Measurements from ENCODE around the gene CHRNG.

CHRNG gene

GRCh38 chr2:232549655-232550353 is 10.3 kb downstream of the CHRNG start:
- FAIRE-seq, result no peak
- TF ChIP-seq SPI1 (IDR thresholded peaks at IDR 0.05; ENCODE audit: low read depth, low read length), result no peak
- DNase-seq (ENCODE audit: insufficient read length, low spot score), result no peak

DNA sequence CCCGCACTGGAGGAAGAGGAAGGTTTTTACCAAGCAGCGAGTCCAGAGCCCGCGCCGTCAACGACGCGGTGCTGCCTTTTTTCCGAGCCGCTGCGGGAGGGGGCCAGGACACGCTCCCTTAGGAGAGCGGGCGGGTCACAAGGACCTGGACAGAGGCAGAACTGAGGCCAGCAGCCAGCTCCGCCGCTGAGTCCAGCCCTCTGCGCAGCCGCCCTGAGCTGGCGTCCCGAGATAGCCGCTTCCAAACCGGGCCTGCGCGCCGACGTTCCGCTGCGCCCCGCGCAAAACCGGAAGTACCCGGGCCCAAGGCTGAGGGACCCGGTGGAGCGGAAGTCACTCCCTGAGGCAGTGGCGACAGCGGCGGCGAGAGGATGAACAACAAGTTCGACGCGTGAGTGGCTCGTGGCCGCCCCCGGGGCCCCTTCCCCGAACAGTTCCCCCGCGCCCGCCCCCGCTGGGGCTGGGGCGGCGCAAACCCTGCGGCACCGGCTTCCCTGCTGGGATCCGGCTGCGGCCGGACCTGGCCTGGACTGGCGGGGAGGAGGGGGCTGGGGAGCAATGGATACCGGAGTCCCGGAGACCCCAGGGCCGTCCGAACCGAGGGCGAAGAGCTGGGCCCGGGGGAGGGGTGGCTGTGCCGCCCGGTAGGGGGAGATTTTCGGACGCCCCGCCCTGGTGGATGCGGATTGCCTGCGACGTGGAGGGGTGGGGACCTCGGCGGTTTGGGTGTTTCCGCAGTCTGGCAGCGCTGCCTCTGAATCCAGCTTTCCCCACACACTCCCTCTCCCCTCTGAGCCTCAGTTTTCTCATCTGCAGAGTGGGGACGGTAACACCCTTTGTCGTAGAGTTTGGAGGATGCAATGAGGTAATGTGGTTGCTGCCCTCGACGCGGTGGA is 11.1 kb downstream of the CHRNG start, which contains the start of the genes EIF4E2 and TIGD1:
Gene EIF4E2, plus strand, starts transcription at position 336 of the 896 bp plus-strand sequence. Its CDS starts 36 bp downstream, at position 372.
Gene TIGD1, minus strand, starts transcription at position 204 of the 896 bp plus-strand sequence. CDS start 675 bp downstream, outside the sequence.
- TF ChIP-seq POU2F2 (IDR thresholded peaks at IDR 0.05; ENCODE audit: low read depth, low read length) (peak; percentile 74; the same call in 1 of the 2 replicates), POLR2AphosphoS5 (IDR thresholded peaks at IDR 0.05; ENCODE audit: low read depth, low read length) (peak; percentile 88), SPI1 (IDR thresholded peaks at IDR 0.05; ENCODE audit: low read depth, low read length) (peak; percentile 60), PAX5 (IDR thresholded peaks at IDR 0.05; ENCODE audit: insufficient read depth, low read length, severe bottlenecking) (peak; percentile 8), TAF1 (IDR thresholded peaks at IDR 0.05; ENCODE audit: low read depth, low read length) (peak; percentile 87), POLR2A (IDR thresholded peaks at IDR 0.05; ENCODE audit: low read depth, low read length) (peak; percentile 90)
- peak; percentile 85 for FAIRE-seq
- peak; percentile 99 for DNase-seq (ENCODE audit: insufficient read length, low spot score)

- DNase-seq (ENCODE audit: insufficient read length, low spot score) (no peak), FAIRE-seq (no peak)
- TF ChIP-seq POLR2A (IDR thresholded peaks at IDR 0.05; ENCODE audit: low read depth, low read length) (no peak), PAX5 (IDR thresholded peaks at IDR 0.05; ENCODE audit: insufficient read depth, low read length, severe bottlenecking) (no peak), TAF1 (IDR thresholded peaks at IDR 0.05; ENCODE audit: low read depth, low read length) (no peak), SPI1 (IDR thresholded peaks at IDR 0.05; ENCODE audit: low read depth, low read length) (no peak), POU2F2 (IDR thresholded peaks at IDR 0.05; ENCODE audit: low read depth, low read length) (no peak), POLR2AphosphoS5 (IDR thresholded peaks at IDR 0.05; ENCODE audit: low read depth, low read length) (no peak)
These were observed 11.8 kb downstream of the CHRNG start for GRCh38 chr2:232551250-232551638.

DNA sequence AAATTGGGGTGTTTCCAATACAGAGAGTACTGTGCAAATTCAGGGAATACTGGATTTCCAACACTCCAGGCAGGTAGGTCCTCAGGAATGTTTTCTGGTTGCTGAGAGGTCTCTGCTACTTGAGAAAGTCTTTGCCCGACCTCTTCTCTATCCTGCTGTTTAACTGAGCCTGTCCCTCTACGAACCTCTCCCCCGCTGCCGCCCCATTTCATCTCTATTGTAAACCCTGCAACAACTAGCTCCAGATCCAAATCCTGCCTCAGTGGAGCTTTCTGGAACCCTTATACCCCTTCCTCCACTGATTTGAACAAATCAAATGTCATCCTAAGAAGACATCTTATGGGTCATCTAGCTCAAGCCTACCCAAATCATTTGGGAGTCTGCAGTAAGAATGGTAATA is 12.3 kb downstream of the CHRNG start:
- DNase-seq (ENCODE audit: insufficient read length, low spot score), result no peak
- FAIRE-seq, result no peak
- TF ChIP-seq SPI1 (IDR thresholded peaks at IDR 0.05; ENCODE audit: low read depth, low read length) (no peak), POU2F2 (IDR thresholded peaks at IDR 0.05; ENCODE audit: low read depth, low read length) (no peak), POLR2AphosphoS5 (IDR thresholded peaks at IDR 0.05; ENCODE audit: low read depth, low read length) (no peak), POLR2A (IDR thresholded peaks at IDR 0.05; ENCODE audit: low read depth, low read length) (no peak), TAF1 (IDR thresholded peaks at IDR 0.05; ENCODE audit: low read depth, low read length) (no peak), PAX5 (IDR thresholded peaks at IDR 0.05; ENCODE audit: insufficient read depth, low read length, severe bottlenecking) (no peak)

DNA sequence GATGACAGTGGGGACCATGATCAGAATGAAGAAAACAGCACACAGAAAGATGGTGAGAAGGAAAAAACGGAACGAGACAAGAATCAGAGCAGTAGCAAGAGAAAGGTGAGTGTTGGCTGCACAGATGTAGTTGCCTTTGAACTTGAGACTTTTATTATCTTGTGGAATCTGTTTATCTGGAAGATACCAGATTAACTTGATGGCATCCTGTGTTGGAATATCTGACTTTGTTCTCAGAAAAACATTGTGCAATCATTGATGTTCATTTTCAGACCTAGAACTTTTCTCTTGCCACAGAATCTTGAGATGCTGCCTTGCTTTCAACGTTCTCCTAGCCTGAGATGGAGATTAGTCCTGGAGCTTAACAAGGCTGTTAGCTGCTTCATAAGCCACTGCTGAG is 16.9 kb downstream of the CHRNG start:
- DNase-seq (ENCODE audit: insufficient read length, low spot score) (no peak), FAIRE-seq (no peak)
- TF ChIP-seq PAX5 (IDR thresholded peaks at IDR 0.05; ENCODE audit: insufficient read depth, low read length, severe bottlenecking), result no peak
- TF ChIP-seq POLR2A (IDR thresholded peaks at IDR 0.05; ENCODE audit: low read depth, low read length), result no peak

DNA sequence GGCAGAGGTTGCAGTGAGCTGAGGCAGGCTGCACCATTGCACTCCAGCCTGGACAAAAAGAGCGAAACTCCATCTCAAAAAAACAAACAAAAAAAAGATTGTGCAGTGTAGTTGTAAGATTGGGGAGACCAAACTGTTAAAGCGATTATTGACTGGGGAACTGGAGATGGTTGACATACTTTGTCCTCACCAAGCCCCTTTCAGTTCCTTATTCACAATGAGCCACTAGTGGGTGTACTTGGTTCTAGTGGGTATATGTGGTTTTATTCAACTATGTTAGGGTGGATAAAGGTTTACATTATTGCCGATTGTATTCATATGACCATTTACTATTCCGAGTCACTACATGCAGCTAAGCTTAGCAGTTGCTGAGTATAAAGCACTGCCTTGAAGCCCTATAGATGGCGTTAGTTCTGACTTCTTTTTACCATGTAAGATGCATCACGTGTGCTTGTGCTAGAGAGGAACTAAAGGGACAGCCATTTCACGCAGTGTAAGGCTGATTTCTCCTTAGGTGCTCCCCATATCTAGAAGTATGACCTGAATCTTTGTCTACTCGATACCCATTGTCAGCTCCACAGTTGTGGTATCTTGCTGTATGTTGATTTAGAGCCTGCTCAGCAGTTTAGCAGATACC is 23.1 kb downstream of the CHRNG start:
- no peak for TF ChIP-seq TAF1 (IDR thresholded peaks at IDR 0.05; ENCODE audit: low read depth, low read length)
- TF ChIP-seq PAX5 (IDR thresholded peaks at IDR 0.05; ENCODE audit: insufficient read depth, low read length, severe bottlenecking), result no peak
- TF ChIP-seq POLR2A (IDR thresholded peaks at IDR 0.05; ENCODE audit: low read depth, low read length), result 0 out of 2 replicates have a peak, but pooled peaks have one; percentile 19
- TF ChIP-seq POLR2AphosphoS5 (IDR thresholded peaks at IDR 0.05; ENCODE audit: low read depth, low read length), result peak; percentile 36
- TF ChIP-seq POU2F2 (IDR thresholded peaks at IDR 0.05; ENCODE audit: low read depth, low read length), result no peak
- TF ChIP-seq SPI1 (IDR thresholded peaks at IDR 0.05; ENCODE audit: low read depth, low read length), result peak; percentile 87
- DNase-seq (ENCODE audit: insufficient read length, low spot score) (no peak), FAIRE-seq (peak; percentile 71)

- TF ChIP-seq POU2F2 (IDR thresholded peaks at IDR 0.05; ENCODE audit: low read depth, low read length), result no peak
- TF ChIP-seq POLR2A (IDR thresholded peaks at IDR 0.05; ENCODE audit: low read depth, low read length), result no peak
- no peak for TF ChIP-seq POLR2AphosphoS5 (IDR thresholded peaks at IDR 0.05; ENCODE audit: low read depth, low read length)
- TF ChIP-seq TAF1 (IDR thresholded peaks at IDR 0.05; ENCODE audit: low read depth, low read length), result no peak
- no peak for TF ChIP-seq SPI1 (IDR thresholded peaks at IDR 0.05; ENCODE audit: low read depth, low read length)
- TF ChIP-seq PAX5 (IDR thresholded peaks at IDR 0.05; ENCODE audit: insufficient read depth, low read length, severe bottlenecking), result no peak
- DNase-seq (ENCODE audit: insufficient read length, low spot score), result no peak
- no peak for FAIRE-seq
These were observed 24.1 kb downstream of the CHRNG start for GRCh38 chr2:232563580-232563979.

DNA sequence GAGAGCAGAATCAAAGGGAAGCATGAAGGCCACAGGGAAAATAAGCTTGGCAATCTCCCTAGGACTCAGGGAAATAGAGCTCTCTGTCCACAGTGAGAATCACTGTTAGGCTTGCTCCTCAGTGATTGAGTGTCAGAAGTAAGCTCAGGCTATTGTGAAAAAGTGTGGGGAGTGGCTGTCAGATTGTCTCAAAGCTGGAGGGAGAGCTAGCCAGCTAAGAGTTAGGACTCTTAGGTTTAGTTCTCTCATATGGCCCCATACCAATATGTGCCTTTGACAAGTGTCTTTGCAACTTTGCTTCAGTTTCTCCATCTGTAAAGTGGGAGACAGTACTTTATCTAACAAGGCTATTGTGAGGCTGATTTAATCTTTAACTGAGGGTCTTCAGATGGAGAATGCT is 28.2 kb downstream of the CHRNG start:
- DNase-seq (ENCODE audit: insufficient read length, low spot score) (no peak), FAIRE-seq (no peak)
- TF ChIP-seq PAX5 (IDR thresholded peaks at IDR 0.05; ENCODE audit: insufficient read depth, low read length, severe bottlenecking), result no peak
- TF ChIP-seq TAF1 (IDR thresholded peaks at IDR 0.05; ENCODE audit: low read depth, low read length), result no peak
- no peak for TF ChIP-seq POLR2AphosphoS5 (IDR thresholded peaks at IDR 0.05; ENCODE audit: low read depth, low read length)
- no peak for TF ChIP-seq SPI1 (IDR thresholded peaks at IDR 0.05; ENCODE audit: low read depth, low read length)
- no peak for TF ChIP-seq POU2F2 (IDR thresholded peaks at IDR 0.05; ENCODE audit: low read depth, low read length)
- TF ChIP-seq POLR2A (IDR thresholded peaks at IDR 0.05; ENCODE audit: low read depth, low read length), result no peak

GRCh38 chr2:232568161-232568560 is 28.7 kb downstream of the CHRNG start:
- TF ChIP-seq SPI1 (IDR thresholded peaks at IDR 0.05; ENCODE audit: low read depth, low read length), result no peak
- TF ChIP-seq PAX5 (IDR thresholded peaks at IDR 0.05; ENCODE audit: insufficient read depth, low read length, severe bottlenecking), result no peak
- TF ChIP-seq POLR2AphosphoS5 (IDR thresholded peaks at IDR 0.05; ENCODE audit: low read depth, low read length), result no peak
- no peak for TF ChIP-seq POU2F2 (IDR thresholded peaks at IDR 0.05; ENCODE audit: low read depth, low read length)
- no peak for TF ChIP-seq POLR2A (IDR thresholded peaks at IDR 0.05; ENCODE audit: low read depth, low read length)
- TF ChIP-seq TAF1 (IDR thresholded peaks at IDR 0.05; ENCODE audit: low read depth, low read length), result no peak
- DNase-seq (ENCODE audit: insufficient read length, low spot score), result no peak
- FAIRE-seq, result peak; percentile 16
